ENCODE measurements around the gene RGS19.

DNA sequence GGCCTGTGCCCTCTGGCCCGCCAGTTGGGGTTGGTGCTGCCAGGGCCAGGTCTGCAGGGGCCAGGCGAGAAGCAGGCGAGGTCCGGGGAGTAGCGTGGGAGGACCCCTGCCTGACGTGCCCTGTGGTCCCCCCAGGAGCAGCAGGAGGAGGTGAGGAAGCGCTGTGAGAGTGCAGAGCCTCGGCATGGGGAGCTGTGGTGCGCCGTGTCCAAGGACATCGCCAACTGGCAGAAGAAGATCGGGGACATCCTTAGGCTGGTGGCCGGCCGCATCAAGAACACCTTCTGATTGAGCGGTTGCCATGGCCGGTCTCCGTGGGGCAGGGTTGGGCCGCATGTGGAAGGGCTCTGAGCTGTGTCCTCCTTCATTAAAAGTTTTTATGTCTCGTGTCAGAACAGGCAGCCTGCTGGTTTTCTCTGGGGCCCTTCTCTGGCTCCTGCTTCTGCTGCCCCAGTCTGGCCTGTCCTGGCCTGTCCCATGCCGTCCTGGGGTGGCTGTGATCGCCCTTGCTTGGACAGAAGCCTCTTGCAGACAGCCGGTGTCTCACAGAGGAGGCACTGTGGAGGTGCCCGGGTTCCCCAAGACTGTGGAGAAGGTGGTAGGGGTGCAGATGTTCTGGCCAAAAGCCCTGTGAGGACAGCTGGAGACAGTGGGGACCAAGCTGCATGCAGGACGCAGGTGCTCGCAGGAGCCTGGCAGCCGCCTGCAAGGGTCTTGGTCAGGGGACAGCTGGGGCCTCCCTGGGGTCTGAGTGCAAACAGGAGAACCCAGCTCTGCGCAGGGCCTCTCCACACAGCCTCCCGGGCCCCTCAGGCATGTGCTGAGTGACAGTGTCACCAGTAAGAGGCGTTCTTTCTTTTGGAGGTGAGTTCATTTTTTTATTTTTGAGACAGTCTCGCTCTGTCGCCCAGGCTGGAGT, 46.4 kb downstream of the RGS19 start:
- TF ChIP-seq, protein P1, sequence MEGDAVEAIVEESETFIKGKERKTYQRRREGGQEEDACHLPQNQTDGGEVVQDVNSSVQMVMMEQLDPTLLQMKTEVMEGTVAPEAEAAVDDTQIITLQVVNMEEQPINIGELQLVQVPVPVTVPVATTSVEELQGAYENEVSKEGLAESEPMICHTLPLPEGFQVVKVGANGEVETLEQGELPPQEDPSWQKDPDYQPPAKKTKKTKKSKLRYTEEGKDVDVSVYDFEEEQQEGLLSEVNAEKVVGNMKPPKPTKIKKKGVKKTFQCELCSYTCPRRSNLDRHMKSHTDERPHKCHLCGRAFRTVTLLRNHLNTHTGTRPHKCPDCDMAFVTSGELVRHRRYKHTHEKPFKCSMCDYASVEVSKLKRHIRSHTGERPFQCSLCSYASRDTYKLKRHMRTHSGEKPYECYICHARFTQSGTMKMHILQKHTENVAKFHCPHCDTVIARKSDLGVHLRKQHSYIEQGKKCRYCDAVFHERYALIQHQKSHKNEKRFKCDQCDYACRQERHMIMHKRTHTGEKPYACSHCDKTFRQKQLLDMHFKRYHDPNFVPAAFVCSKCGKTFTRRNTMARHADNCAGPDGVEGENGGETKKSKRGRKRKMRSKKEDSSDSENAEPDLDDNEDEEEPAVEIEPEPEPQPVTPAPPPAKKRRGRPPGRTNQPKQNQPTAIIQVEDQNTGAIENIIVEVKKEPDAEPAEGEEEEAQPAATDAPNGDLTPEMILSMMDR (IDR thresholded peaks at IDR 0.05): no peak
- TF ChIP-seq POLR2A (IDR thresholded peaks at IDR 0.05): no peak

Measured in esophagus squamous epithelium (tissue), 4 donors.